IMR-90 (cell line): ENCODE measurements around the gene KCMF1.

Source experiments
- NFE2L2 ChIP-seq: fragments of 150-350 bp; IDR thresholded peaks from 2 replicates; pipeline ENCODE4 v1.6.1; 2016; ENCODE audit warnings: low read depth, mild to moderate bottlenecking, low read length
- TF ChIP-seq, protein P1 (sequence below): conservative IDR thresholded peaks from 2 replicates; pipeline ENCODE4 v1.5.1; 2012; ENCODE audit warnings: mild to moderate bottlenecking, low read depth, low read length, improper control_type of control experiment

DNA sequence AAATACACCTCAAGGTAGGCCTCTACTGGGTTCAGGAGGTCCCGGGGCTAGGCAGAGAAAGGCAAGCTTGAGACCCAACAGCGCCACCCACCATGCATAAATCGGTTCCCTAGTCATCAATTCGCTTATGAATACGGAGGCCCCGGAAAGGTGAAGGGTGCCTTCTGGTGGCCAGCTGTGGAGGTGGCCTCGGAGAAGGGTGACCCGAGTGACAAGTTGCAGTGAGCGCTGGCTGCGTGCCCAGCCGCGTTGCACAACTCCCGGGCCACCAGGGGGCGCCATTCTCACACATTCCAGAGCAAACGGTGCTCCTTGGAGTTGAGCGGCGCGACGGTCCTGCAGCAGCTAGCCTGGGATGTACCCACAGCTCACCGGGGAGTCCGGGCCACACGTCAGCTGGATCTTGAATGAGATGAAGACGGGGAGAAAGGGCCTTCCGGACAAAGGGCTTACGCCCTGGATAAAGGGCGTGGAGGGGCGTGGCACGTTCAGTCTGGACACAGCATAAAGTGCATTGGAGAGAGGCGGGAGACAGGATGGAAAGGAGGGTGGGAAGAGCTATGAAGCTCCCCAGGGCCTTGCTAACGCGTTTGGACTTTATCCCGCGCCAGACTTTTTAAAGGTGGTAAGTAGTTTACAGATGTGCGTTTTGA is 45.1 kb upstream of the KCMF1 start:
- no peak for TF ChIP-seq NFE2L2
- TF ChIP-seq, protein P1, sequence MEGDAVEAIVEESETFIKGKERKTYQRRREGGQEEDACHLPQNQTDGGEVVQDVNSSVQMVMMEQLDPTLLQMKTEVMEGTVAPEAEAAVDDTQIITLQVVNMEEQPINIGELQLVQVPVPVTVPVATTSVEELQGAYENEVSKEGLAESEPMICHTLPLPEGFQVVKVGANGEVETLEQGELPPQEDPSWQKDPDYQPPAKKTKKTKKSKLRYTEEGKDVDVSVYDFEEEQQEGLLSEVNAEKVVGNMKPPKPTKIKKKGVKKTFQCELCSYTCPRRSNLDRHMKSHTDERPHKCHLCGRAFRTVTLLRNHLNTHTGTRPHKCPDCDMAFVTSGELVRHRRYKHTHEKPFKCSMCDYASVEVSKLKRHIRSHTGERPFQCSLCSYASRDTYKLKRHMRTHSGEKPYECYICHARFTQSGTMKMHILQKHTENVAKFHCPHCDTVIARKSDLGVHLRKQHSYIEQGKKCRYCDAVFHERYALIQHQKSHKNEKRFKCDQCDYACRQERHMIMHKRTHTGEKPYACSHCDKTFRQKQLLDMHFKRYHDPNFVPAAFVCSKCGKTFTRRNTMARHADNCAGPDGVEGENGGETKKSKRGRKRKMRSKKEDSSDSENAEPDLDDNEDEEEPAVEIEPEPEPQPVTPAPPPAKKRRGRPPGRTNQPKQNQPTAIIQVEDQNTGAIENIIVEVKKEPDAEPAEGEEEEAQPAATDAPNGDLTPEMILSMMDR: peak; percentile 86
